GM10248 (cell line): ENCODE results near the gene CACFD1.

Experiments
- CTCF ChIA-PET: fragments of 300-600 bp; sonication (Branson Sonifier 250); formaldehyde crosslinking; extraction: SDS; loops from one replicate; lab custom pipeline; 2021; ENCODE audit warnings: antibody characterized with exemption; lab: Yijun Ruan, JAX
- POLR2A ChIA-PET: fragments of 350-650 bp; sonication (Branson Sonifier 250); formaldehyde crosslinking; extraction: SDS; loops from one replicate; lab custom pipeline; 2020; ENCODE audit warnings: antibody characterized with exemption; lab: Yijun Ruan, JAX
- DNase-seq: peaks from one replicate; pipeline ENCODE4 v3.0.0; 2012; ENCODE audit errors: extremely low spot score
- CTCF ChIP-seq: IDR thresholded peaks from 2 replicates; pipeline ENCODE4 v1.5.1; 2012; ENCODE audit warnings: mild to moderate bottlenecking, low read depth; ENCODE audit errors: extremely low read depth, missing control alignments, control extremely low read depth

CACFD1 gene

DNA sequence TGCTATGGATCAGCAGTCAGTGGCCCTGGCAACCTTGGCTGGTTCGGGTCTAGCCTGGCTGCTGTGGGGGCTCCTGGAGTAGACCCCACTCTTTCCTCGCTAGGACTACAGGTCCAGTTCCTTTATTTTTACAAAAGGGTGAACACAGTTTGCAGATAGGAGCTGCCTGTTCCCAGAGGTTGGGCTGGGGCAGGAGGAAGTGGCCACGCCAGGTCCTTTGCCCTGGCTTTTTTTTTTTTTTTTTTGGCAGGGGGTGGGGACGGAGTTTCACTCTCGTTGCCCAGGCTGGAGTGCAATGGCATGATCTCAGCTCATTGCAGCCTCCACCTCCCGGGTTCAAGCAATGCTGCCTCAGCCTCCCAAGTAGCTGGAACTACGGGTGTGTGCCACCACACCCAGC is 11.2 kb downstream of the CACFD1 start:
- POLR2A ChIA-PET, result no interaction called here

DNA sequence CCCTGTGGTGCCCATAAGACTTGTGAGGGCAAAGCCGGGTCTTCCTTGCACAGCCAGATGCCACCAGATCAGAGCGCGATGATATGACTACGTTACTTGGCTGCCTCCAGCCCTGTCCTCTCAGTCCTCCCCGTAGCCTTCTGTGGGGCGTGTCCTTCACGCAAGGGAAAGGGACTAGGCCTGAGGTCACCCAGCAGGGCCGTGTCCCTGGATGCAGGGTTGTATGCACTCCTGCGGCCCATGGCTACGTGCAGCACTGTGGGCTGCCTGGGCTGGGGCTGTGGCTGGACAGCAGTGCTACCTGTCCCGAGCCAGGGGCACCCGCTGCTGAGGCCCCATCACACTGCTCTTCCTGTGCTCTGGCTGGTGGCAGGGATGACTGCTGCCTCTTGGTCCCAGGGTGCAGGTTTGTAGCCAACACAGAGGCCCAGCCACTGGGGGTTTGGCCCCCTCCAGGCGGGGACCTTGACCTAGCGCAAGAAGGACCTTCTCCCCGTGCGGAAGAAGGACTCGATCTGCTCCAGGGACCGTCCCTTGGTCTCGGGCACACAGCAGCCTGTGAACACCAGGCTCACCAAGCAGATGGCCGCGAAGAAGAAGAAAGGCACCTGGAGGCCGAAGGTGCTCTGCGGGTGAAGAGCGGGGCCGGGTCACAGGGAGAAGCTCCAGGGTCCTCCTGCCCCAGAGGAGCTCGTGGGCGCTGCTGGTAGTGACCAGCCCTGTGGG is 11.9 kb downstream of the CACFD1 start:
- TF ChIP-seq CTCF, result no peak
- CTCF ChIA-PET, result interaction anchor here (1.0 kb wide), 1 partner anchor 15 kb away, joined by 4 read pairs; no protein-coding TSS in a partner anchor
- POLR2A ChIA-PET, result no interaction called here
- DNase-seq, result no peak

More for the DNA sequence above, 11.2 kb downstream of the CACFD1 start:
- TF ChIP-seq CTCF, result no peak
- DNase-seq, result no peak
- CTCF ChIA-PET, result no interaction called here

DNA sequence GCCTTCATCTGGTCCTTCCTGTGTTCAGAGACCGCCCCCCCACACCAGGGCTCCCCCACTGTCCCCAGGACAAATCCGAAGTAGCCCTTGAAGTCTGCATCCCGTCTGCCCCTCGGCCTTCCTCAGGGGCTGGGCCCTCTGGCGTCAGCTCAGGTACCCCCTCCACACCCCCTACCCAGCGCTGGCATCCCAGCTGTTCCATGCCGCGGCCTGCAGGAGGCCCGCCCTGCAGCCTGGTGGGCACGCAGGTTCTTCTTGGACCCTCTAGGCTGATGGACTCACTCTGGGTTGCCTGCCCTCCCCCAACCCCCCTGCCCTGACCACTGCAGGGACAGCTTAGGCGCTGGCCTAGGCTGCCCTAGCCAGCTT is 12.5 kb downstream of the CACFD1 start:
- ChIA-PET CTCF (interaction anchor here (1.0 kb wide), 1 partner anchor 14 kb away, joined by 4 read pairs; no protein-coding TSS in a partner anchor), POLR2A (no interaction called here)
- TF ChIP-seq CTCF, result no peak
- no peak for DNase-seq

- DNase-seq, result no peak
- ChIA-PET POLR2A (no interaction called here), CTCF (interaction anchor here (0.6 kb wide), 1 partner anchor 14 kb away, joined by 4 read pairs; no protein-coding TSS in a partner anchor)
- TF ChIP-seq CTCF, result no peak
These were observed 13.1 kb downstream of the CACFD1 start for GRCh38 chr9:133472753-133473378.

DNA sequence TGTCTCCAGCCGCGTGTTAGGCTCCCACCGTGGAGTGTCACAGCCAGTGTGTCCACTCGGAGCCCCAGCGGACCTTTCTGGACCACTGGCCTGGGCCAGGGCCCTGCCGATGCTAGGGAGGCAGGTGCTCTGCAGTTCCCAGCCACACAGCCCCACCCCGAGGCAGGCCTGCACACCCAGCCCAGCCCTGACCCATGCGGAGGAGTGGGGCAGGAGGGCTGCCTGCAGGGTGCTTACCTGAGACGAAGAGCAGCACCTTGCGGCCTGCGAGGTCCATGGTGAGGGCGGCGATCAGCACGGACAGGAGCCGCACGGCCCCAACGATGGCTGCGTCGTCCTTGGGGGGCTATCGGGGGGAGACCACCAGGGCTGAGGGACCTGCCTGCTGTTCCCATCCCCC is 14.0 kb downstream of the CACFD1 start:
- no peak for DNase-seq
- CTCF ChIA-PET, result interaction anchor here (0.6 to 1.5 kb wide), 2 partner anchors 13 to 52 kb away, joined by 3 to 4 read pairs; no protein-coding TSS in a partner anchor
- POLR2A ChIA-PET, result no interaction called here
- no peak for TF ChIP-seq CTCF

DNA sequence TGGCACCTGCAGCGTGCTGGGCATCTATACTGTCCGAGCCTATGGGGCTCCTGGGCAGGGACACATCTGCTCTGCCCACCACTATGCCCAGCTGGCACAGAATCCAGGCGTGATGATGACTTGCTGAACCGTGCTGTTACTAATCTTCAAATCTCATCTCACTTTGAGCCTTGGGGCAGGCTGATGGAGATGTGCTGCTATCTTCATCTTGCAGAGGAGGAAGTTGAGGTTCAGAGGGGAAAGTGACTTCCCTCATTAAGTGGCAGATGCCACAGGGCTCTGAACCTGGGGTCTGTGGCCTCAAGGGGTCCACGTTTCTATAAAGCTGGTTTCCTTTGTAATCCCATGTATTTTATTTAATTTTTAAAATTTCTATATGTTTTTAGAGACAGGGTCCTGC is 14.4 kb downstream of the CACFD1 start:
- no peak for DNase-seq
- TF ChIP-seq CTCF, result no peak
- ChIA-PET CTCF (interaction anchor here (1.5 kb wide), 1 partner anchor 53 kb away, joined by 3 read pairs; no protein-coding TSS in a partner anchor), POLR2A (no interaction called here)
